ENCODE data around the gene LMO1.

The LMO1 gene

GRCh38 chr11:8228231-8228630, 35.4 kb downstream of the LMO1 start:
- Histone ChIP-seq H3K4me3 (ENCODE audit: insufficient read depth, low read depth, low read length, poor library complexity, severe bottlenecking) (no peak overlapping the region), H3K27me3 (replicated peaks; ENCODE audit: control insufficient read depth, insufficient read depth, low read length, poor library complexity, severe bottlenecking) (no peaks in the 10 kb centered on the region), H3K4me1 (ENCODE audit: control insufficient read depth, insufficient read depth, low read length, poor library complexity, severe bottlenecking) (no peaks in the 10 kb centered on the region), H3K36me3 (ENCODE audit: control insufficient read depth, insufficient read depth, low read length) (no peaks in the 10 kb centered on the region), H3K9me3 (ENCODE audit: control insufficient read depth, low read length) (no peaks in the 10 kb centered on the region), H3K27ac (ENCODE audit: insufficient read depth, low read length, poor library complexity, severe bottlenecking) (no peak overlapping the region)
- no peak for DNase-seq

DNA sequence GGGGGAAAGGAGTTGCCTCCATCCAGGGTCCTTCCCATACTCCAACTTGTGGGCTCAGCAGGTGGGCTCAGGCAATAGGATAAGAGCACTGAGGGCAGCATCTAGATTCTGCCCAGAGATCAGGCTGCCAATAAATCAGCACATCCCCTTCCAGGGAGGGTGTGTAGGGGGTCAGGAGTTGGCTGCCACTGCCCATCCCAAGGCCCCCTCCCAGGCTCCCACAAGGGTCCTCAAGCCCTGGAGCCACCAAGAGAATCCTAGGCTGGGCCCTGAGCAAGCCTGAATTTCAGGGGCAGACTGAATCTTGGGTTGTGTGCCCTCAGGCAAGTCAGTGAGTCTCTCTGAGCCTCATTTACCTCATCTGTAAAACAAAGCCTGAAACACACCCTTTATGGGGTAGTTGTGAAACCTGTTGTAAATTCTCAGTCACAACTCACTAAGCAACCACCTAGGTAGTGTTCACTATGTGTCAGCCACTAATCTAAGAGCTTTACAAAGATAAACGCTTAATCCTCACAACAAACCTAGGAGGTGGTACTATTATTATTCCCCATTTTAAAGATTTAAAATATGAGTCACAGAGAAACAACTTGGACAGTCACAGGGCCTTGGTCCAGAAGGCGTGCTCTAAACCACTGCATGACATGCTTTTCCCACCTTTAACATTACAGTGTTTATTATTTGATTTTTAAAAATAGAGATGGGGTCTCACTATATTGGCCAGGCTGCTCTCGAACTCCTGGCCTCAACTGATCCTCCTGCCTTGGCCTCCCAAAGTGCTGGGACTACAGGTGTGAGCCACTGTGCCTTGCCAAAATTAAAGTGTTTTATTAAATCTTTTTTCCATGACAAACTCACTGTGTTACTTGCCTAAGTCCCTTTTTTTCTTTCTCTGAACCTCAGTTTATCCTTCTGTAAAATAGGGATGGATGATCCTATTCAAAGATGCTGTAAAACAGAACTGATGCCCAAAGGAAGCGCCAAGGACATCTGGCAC, 36.2 kb downstream of the LMO1 start:
- H3K4me3 ChIP-seq (ENCODE audit: insufficient read depth, low read depth, low read length, poor library complexity, severe bottlenecking), result no peak overlapping the region
- no peak for DNase-seq
- no peaks in the 10 kb centered on the region for H3K27me3 ChIP-seq (replicated peaks; ENCODE audit: control insufficient read depth, insufficient read depth, low read length, poor library complexity, severe bottlenecking)
- H3K9me3 ChIP-seq (ENCODE audit: control insufficient read depth, low read length), result no peaks in the 10 kb centered on the region
- no peaks in the 10 kb centered on the region for H3K4me1 ChIP-seq (ENCODE audit: control insufficient read depth, insufficient read depth, low read length, poor library complexity, severe bottlenecking)
- H3K27ac ChIP-seq (ENCODE audit: insufficient read depth, low read length, poor library complexity, severe bottlenecking), result no peak overlapping the region
- no peaks in the 10 kb centered on the region for H3K36me3 ChIP-seq (ENCODE audit: control insufficient read depth, insufficient read depth, low read length)

DNA sequence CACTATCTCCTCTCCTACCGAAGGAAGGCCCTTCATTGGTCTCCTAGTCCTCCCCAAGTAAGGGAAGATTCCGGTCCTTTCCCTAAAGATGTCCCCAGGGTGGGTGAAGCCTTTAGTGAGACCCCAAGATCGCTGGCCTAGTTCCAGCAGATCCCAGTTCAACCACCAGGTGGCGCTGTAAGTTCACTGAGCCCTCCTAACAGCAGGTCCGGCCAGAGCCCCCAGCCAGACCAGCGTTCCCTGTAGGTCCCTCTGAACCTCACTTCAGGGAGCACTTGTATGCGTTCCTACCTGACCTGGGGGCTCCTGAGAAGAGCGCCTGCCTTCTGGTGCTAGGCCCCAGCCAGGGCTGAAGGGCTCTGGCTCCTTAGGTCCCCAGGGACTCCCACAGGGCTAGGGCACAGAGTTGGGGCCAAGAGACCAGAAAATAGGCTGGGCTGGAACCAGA, 38.1 kb downstream of the LMO1 start:
- H3K9me3 ChIP-seq (ENCODE audit: control insufficient read depth, low read length), result no peaks in the 10 kb centered on the region
- peak; percentile 25 to 49 (median 27) for DNase-seq
- no peaks in the 10 kb centered on the region for H3K36me3 ChIP-seq (ENCODE audit: control insufficient read depth, insufficient read depth, low read length)
- no peaks in the 10 kb centered on the region for H3K27me3 ChIP-seq (replicated peaks; ENCODE audit: control insufficient read depth, insufficient read depth, low read length, poor library complexity, severe bottlenecking)
- no peaks in the 10 kb centered on the region for H3K4me1 ChIP-seq (ENCODE audit: control insufficient read depth, insufficient read depth, low read length, poor library complexity, severe bottlenecking)
- H3K4me3 ChIP-seq (ENCODE audit: insufficient read depth, low read depth, low read length, poor library complexity, severe bottlenecking), result no peak overlapping the region
- no peak overlapping the region for H3K27ac ChIP-seq (ENCODE audit: insufficient read depth, low read length, poor library complexity, severe bottlenecking)

- DNase-seq, result no peak
- H3K27ac ChIP-seq (ENCODE audit: insufficient read depth, low read length, poor library complexity, severe bottlenecking), result no peak overlapping the region
- H3K4me3 ChIP-seq (ENCODE audit: insufficient read depth, low read depth, low read length, poor library complexity, severe bottlenecking), result no peak overlapping the region
- H3K27me3 ChIP-seq (replicated peaks; ENCODE audit: control insufficient read depth, insufficient read depth, low read length, poor library complexity, severe bottlenecking), result no peaks in the 10 kb centered on the region
- no peaks in the 10 kb centered on the region for H3K9me3 ChIP-seq (ENCODE audit: control insufficient read depth, low read length)
- H3K4me1 ChIP-seq (ENCODE audit: control insufficient read depth, insufficient read depth, low read length, poor library complexity, severe bottlenecking), result no peaks in the 10 kb centered on the region
- no peaks in the 10 kb centered on the region for H3K36me3 ChIP-seq (ENCODE audit: control insufficient read depth, insufficient read depth, low read length)
Observed at GRCh38 chr11:8224711-8225110, 39.0 kb downstream of the LMO1 start.

- Histone ChIP-seq H3K9me3 (ENCODE audit: control insufficient read depth, low read length) (no peaks in the 10 kb centered on the region), H3K27ac (ENCODE audit: insufficient read depth, low read length, poor library complexity, severe bottlenecking) (no peak overlapping the region), H3K36me3 (ENCODE audit: control insufficient read depth, insufficient read depth, low read length) (no peaks in the 10 kb centered on the region), H3K4me3 (ENCODE audit: insufficient read depth, low read depth, low read length, poor library complexity, severe bottlenecking) (no peak overlapping the region), H3K27me3 (replicated peaks; ENCODE audit: control insufficient read depth, insufficient read depth, low read length, poor library complexity, severe bottlenecking) (no peaks in the 10 kb centered on the region), H3K4me1 (ENCODE audit: control insufficient read depth, insufficient read depth, low read length, poor library complexity, severe bottlenecking) (no peaks in the 10 kb centered on the region)
- DNase-seq, result no peak
Observed at GRCh38 chr11:8224161-8224591, 39.5 kb downstream of the LMO1 start.

DNA sequence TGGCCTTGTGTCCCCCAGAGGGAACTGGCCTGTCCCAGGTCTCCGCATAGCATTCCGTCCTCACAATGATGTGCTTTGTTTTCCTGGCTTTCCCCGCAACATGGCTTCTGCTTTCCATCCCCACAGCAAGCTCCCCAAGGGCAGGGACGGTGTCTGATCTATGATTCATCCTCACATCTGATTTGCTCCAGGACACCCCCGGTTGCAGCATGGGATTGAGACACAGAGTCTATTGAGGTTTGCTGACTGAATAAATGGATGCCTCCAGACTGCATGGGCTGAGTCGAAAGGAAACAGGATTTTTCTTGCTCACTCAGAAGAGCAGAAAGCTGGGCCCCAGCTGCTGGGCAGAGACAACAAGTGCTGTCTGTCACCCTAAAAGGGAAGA, 40.2 kb downstream of the LMO1 start:
- no peaks in the 10 kb centered on the region for H3K9me3 ChIP-seq (ENCODE audit: control insufficient read depth, low read length)
- no peak overlapping the region for H3K27ac ChIP-seq (ENCODE audit: insufficient read depth, low read length, poor library complexity, severe bottlenecking)
- H3K36me3 ChIP-seq (ENCODE audit: control insufficient read depth, insufficient read depth, low read length), result no peaks in the 10 kb centered on the region
- no peaks in the 10 kb centered on the region for H3K27me3 ChIP-seq (replicated peaks; ENCODE audit: control insufficient read depth, insufficient read depth, low read length, poor library complexity, severe bottlenecking)
- H3K4me3 ChIP-seq (ENCODE audit: insufficient read depth, low read depth, low read length, poor library complexity, severe bottlenecking), result no peak overlapping the region
- DNase-seq, result no peak
- H3K4me1 ChIP-seq (ENCODE audit: control insufficient read depth, insufficient read depth, low read length, poor library complexity, severe bottlenecking), result no peaks in the 10 kb centered on the region

DNA sequence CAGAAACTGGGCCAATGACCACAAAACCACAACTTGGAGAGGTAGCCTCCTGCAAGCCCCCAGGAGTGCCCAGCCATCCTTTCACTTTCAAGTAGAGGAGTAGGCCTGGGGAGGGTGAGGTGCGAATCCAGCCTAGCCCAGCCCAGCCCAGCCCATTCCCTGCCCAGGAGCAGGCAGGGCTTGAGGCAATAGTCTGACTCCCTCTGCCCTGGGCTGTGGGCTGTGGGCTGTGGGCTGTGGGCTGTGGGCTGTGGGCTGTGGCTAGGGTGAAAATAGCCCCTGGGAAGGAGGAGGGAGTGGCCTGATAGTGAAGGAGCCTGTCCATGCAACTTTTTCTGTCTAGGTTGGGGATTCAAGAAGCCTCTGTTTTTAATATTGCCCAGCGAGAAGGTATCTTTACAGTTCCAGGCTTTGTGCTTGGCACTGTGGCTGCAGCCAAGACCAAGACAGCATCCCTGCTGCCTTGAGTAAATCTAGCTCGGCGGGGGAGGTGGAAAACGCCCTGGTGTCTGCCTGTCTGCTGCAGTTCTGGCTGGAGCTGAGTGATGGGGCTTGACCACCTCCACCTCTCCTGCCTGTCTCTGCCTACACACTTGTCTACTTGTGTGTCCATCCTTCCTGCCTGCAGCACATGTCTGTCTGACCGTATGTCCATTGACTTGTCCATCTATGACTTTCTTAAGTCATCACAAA, 40.7 kb downstream of the LMO1 start:
- no peaks in the 10 kb centered on the region for H3K9me3 ChIP-seq (ENCODE audit: control insufficient read depth, low read length)
- no peaks in the 10 kb centered on the region for H3K27me3 ChIP-seq (replicated peaks; ENCODE audit: control insufficient read depth, insufficient read depth, low read length, poor library complexity, severe bottlenecking)
- H3K4me3 ChIP-seq (ENCODE audit: insufficient read depth, low read depth, low read length, poor library complexity, severe bottlenecking), result no peak overlapping the region
- no peak for DNase-seq
- no peaks in the 10 kb centered on the region for H3K4me1 ChIP-seq (ENCODE audit: control insufficient read depth, insufficient read depth, low read length, poor library complexity, severe bottlenecking)
- no peaks in the 10 kb centered on the region for H3K36me3 ChIP-seq (ENCODE audit: control insufficient read depth, insufficient read depth, low read length)
- no peak overlapping the region for H3K27ac ChIP-seq (ENCODE audit: insufficient read depth, low read length, poor library complexity, severe bottlenecking)

- Histone ChIP-seq H3K27ac (ENCODE audit: insufficient read depth, low read length, poor library complexity, severe bottlenecking) (no peak overlapping the region), H3K27me3 (replicated peaks; ENCODE audit: control insufficient read depth, insufficient read depth, low read length, poor library complexity, severe bottlenecking) (no peaks in the 10 kb centered on the region), H3K4me1 (ENCODE audit: control insufficient read depth, insufficient read depth, low read length, poor library complexity, severe bottlenecking) (no peaks in the 10 kb centered on the region), H3K4me3 (ENCODE audit: insufficient read depth, low read depth, low read length, poor library complexity, severe bottlenecking) (no peak overlapping the region), H3K9me3 (ENCODE audit: control insufficient read depth, low read length) (no peaks in the 10 kb centered on the region), H3K36me3 (ENCODE audit: control insufficient read depth, insufficient read depth, low read length) (no peaks in the 10 kb centered on the region)
- no peak for DNase-seq
Observed at GRCh38 chr11:8221917-8222495, 41.7 kb downstream of the LMO1 start.

DNA sequence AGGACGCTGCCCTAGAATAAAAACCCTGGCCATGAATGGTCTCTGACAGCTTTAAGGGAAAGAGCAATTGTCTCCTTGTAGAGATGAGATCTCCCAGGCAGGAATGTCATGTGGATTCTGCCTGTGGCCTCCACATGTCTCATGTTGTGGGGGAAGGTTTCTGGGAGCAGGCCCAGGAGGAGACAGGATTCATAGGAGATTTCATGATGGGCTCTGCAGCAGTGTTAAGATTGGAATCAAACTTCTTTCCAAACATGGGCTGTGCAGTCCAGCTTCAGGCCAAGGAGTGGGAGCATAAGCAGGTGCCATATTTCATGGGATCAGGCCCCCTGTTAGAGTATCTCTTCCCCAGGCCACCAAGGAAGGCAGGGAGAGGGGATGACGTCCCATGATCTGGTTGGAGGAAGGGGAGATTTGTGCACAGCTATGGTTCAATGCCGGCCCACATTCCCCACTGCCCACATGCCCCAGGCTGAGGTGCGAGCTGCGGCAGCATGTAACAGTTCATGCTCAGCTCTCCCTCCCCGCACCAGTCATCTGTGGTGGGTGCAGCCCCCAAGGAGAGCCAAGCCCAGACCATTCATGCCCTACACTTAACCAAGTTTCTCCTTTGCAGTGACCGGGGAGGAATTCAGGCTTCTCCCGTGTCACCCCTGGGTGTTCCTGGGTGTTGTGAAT, 42.5 kb downstream of the LMO1 start:
- Histone ChIP-seq H3K9me3 (ENCODE audit: control insufficient read depth, low read length) (no peaks in the 10 kb centered on the region), H3K4me1 (ENCODE audit: control insufficient read depth, insufficient read depth, low read length, poor library complexity, severe bottlenecking) (no peaks in the 10 kb centered on the region), H3K36me3 (ENCODE audit: control insufficient read depth, insufficient read depth, low read length) (no peaks in the 10 kb centered on the region), H3K27ac (ENCODE audit: insufficient read depth, low read length, poor library complexity, severe bottlenecking) (no peak overlapping the region), H3K27me3 (replicated peaks; ENCODE audit: control insufficient read depth, insufficient read depth, low read length, poor library complexity, severe bottlenecking) (no peaks in the 10 kb centered on the region), H3K4me3 (ENCODE audit: insufficient read depth, low read depth, low read length, poor library complexity, severe bottlenecking) (no peak overlapping the region)
- DNase-seq, result no peak
